Peyer's patch (tissue), 4 donors: ENCODE results near the gene LRRC8E.

Experiments
- POLR2A ChIP-seq, 2 donors: fragments of 450-650 bp; IDR thresholded peaks; one replicate each; pipeline ENCODE4 v1.5.1; 2017; ENCODE audit warnings: antibody characterized with exemption in 2 of 2, mild to moderate bottlenecking in 2 of 2, moderate library complexity in 2 of 2
- TF ChIP-seq, protein P1 (sequence below), 6 experiments: fragments of 450-650 bp in 4 of 6; fragments of 200-600 bp in 2 of 6; sonication (generic) in 1 of 6; IDR thresholded peaks; one replicate each; pipeline ENCODE4 v1.5.1; 2017 to 2019; ENCODE audit warnings: antibody characterized with exemption in 6 of 6, mild to moderate bottlenecking in 3 of 6, moderate library complexity in 1 of 6

DNA sequence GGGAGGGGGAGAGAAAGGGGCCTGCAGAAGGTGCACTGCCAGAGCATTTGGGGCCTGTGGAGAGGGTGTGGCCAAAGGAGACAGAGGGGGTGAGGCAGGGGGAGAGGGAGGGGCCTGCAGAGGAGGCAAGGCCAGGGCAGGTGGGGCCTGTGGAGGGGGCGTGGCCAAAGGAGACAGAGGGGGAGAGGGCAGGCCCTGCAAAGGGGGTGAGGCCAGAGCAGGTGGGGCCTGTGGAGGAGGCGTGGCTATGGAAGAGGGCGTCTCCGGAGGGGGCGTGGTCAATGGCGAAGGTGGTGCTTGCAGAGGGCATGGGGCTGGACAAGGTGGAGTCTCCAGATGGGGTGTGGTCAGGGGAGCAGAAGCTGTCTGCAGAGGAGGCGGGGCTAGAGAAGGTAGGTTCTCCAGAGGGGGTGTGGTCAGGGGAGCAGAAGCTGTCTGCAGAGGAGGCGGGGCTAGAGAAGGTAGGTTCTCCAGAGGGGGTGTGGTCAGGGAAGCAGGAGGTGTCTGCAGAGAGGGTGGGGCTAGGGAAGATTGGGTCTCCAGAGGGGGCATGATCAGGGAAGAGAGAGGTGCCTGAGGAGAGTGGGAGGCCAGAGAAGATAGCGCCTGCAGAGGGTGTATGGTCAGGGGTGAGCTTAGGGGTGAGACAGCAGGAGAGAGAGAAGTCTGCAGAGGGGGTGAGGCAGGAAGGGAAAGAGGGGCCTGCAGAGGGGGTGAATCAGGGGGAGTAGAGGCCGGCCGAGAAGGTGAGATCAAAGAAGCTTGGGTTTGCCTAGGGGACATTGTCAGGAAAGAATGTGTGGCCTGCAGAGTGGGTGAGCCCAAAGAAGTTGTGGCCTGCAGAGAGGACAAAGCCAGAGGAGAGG lies 17.5 kb upstream of the LRRC8E start:
- TF ChIP-seq, protein P1, sequence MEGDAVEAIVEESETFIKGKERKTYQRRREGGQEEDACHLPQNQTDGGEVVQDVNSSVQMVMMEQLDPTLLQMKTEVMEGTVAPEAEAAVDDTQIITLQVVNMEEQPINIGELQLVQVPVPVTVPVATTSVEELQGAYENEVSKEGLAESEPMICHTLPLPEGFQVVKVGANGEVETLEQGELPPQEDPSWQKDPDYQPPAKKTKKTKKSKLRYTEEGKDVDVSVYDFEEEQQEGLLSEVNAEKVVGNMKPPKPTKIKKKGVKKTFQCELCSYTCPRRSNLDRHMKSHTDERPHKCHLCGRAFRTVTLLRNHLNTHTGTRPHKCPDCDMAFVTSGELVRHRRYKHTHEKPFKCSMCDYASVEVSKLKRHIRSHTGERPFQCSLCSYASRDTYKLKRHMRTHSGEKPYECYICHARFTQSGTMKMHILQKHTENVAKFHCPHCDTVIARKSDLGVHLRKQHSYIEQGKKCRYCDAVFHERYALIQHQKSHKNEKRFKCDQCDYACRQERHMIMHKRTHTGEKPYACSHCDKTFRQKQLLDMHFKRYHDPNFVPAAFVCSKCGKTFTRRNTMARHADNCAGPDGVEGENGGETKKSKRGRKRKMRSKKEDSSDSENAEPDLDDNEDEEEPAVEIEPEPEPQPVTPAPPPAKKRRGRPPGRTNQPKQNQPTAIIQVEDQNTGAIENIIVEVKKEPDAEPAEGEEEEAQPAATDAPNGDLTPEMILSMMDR (IDR thresholded peaks at IDR 0.05): no peak
- TF ChIP-seq POLR2A (IDR thresholded peaks at IDR 0.05): no peak
